ENCODE data around the gene GRHPR.
"Not testable (repeated sequence)": the region's sequence is repeated elsewhere in the genome, so short reads cannot be mapped to it uniquely, and the experiment has no call there.

Gene GRHPR

GRCh38 chr9:37454238-37454637, 31.7 kb downstream of the GRHPR start:
- ATAC-seq (replicated peaks), result no peak
- H3K4me1 Mint-ChIP-seq, result peaks cover 44 to 79% of the 10 kb centered on the region in 2 donors
- no peaks in the 10 kb centered on the region for H3K9me3 Mint-ChIP-seq
- no peaks in the 10 kb centered on the region for H3K27me3 Mint-ChIP-seq
- no peak for DNase-seq
- H3K4me3 Mint-ChIP-seq, result no peak overlapping the region
- no peak overlapping the region for H3K27ac Mint-ChIP-seq
- H3K36me3 Mint-ChIP-seq, result peaks cover 29 to 34% of the 10 kb centered on the region in 2 donors

- peaks cover 20 to 27% of the 10 kb centered on the region in 2 donors for H3K36me3 Mint-ChIP-seq
- ATAC-seq (replicated peaks), result no peak
- no peaks in the 10 kb centered on the region for H3K9me3 Mint-ChIP-seq
- H3K4me1 Mint-ChIP-seq, result peaks cover 44 to 69% of the 10 kb centered on the region in 2 donors
- H3K27me3 Mint-ChIP-seq, result no peaks in the 10 kb centered on the region
- H3K4me3 Mint-ChIP-seq, result no peak overlapping the region
- no peak overlapping the region for H3K27ac Mint-ChIP-seq
- DNase-seq, result no peak
Measured at GRCh38 chr9:37455884-37456647, 33.6 kb downstream of the GRHPR start.

DNA sequence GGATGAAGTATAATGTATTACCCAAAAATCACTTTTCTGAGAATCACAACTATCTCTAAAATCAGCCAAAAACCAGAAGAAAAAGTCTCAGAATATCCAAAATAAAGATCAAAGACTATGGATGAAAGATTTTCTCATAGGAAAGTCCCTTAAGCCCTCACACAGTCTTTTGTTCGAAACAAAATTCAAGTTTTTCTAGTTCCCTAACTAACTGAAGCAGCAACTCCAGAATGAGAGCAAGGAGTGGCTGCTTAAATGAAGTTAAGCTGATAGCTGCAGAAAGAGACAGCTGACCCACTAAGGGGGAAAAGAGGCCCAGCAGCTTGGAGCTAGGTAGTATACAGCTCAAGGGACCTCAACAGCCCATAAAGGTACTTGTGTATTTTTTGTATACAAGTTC, 34.3 kb downstream of the GRHPR start:
- Mint-ChIP-seq H3K4me3 (no peak overlapping the region), H3K27ac (peak overlapping the region; percentile 37), H3K4me1 (peaks cover 41 to 68% of the 10 kb centered on the region in 2 donors), H3K36me3 (peaks cover 20 to 26% of the 10 kb centered on the region in 2 donors), H3K27me3 (no peaks in the 10 kb centered on the region), H3K9me3 (no peaks in the 10 kb centered on the region)
- DNase-seq, result no peak
- ATAC-seq (replicated peaks), result no peak

- H3K4me1 Mint-ChIP-seq, result peaks cover 23 to 41% of the 10 kb centered on the region in 2 donors
- peak overlapping the region; percentile 92 to 98 for H3K4me3 Mint-ChIP-seq
- H3K9me3 Mint-ChIP-seq, result no peaks in the 10 kb centered on the region
- no peaks in the 10 kb centered on the region for H3K27me3 Mint-ChIP-seq
- H3K27ac Mint-ChIP-seq, result peak overlapping the region; percentile 99
- no peak for DNase-seq
- ATAC-seq (replicated peaks), result no peak
- peaks cover 11 to 19% of the 10 kb centered on the region in 2 donors for H3K36me3 Mint-ChIP-seq
Measured at GRCh38 chr9:37464006-37464405, 41.5 kb downstream of the GRHPR start.

DNA sequence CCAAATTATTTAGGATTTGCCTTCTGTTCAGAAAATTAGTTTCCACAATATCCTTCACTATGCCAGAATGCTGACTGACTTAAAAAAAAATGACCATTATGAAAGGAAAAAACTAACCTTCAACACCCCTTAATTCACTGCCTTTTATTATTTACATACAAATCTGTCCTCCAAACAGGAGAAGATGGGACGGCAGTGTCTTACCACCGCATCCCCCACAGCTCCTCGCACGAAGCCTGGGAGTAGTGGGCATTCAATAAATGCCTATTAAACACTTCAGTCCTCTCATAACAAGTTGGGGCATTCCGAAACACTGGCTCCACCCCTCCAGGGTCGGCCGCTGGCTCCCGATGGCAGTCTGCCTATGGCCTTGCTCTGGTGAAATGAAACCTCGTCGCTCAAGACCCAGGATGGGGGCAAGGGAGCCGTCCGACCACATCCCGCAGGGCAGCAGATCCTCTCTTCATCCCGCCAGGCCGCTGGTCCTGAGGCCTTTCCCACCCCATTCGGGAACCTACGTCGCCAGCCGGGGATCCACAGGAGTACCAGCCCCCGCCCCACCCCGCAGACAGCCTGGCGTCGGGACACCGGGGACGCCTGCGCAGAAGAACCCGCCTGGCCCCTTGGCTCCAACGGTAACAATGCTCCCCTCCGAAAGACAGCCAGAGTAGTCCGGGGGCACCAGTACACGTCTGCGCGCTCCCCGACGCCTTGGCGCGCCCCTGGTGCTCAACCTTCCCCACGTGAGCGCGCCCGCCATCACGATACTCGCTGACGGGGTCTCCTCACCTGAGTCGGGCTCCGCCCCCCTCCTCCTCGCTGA, 42.1 kb downstream of the GRHPR start:
- Mint-ChIP-seq H3K4me1 (peaks cover 23 to 41% of the 10 kb centered on the region in 2 donors), H3K4me3 (peak overlapping the region; percentile 92 to 98), H3K27me3 (no peaks in the 10 kb centered on the region), H3K27ac (peak overlapping the region; percentile 99), H3K9me3 (no peaks in the 10 kb centered on the region), H3K36me3 (peaks cover 11 to 19% of the 10 kb centered on the region in 2 donors)
- DNase-seq (no peak), ATAC-seq (replicated peaks) (peak; percentile 57 to 63)

DNA sequence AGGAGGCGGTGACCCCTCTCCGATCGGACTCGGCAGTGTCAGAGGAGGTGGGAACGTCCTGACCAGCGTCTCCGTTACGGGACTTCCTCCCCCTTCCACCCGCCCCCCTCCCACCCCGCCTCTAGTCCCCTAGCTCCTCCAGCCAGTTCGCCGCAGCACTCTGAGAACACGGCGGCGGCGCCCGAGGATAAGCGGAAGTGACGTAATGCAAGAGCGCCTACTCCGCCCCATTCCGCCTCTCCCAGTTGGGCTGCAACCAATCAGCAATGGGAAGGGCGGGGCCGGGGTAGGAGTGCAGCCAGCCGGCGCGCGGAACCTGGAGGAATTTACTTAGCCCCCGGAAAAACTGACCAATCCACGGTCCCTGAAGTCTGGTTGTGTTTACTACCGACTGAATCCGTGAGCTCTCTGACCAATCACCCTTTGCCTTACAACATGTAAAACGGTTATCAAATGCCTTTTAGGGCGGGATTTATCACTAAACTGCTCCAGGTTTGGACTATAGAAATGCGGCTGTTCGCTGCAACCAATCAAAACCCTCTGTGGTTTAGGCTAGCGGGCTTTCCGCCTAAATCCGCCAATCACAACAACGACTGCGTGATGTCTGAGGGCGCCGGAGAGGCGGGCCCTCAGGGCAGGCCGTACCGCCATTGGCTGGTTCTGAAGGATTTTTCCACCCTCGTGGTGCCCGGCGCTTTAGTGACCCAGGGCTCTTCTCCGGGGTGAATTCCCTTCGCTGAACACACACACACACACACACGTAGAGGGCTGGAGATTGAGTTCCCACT, 42.9 kb downstream of the GRHPR start, which contains the start of gene ZBTB5:
Gene ZBTB5, minus strand, starts transcription at position 202 of the 788 bp plus-strand sequence. CDS start 22,899 bp downstream, outside the sequence.
- Mint-ChIP-seq H3K27me3 (no peaks in the 10 kb centered on the region), H3K4me1 (peaks cover 23 to 41% of the 10 kb centered on the region in 2 donors)
- peak; percentile 99 for DNase-seq

DNA sequence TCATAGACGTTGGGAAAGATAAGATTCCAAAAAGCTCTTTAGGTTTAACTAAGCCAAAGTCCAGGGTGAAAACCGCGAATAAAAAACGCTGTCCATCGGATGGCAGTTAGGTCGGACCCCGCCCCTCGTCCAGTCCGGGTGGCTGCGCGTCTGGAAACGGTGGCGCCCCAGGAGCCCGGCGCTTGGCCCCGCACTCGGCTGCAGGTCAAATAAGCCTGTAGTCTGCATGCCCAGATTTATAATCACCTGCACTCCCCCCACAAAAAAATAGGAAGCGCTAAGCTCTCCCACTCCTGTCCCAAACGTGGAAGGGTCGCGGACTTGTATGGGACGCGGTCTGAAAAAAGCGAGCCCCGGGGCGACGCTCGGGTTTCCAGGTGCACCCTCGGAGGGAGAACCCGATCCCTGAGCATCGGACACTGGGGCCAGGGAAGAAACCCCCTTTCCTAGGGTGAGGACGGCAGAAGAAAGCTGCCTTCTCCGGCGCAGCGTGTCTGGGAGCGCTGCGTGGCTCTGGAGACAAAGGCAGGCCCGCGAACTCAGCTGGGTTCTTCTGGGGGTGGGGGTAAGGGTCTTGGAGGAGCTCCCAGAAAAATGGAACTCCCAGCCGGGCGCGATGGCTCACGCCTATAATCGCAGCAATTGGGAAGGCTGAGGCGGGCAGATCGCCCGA, 43.7 kb downstream of the GRHPR start:
- peaks cover 23 to 39% of the 10 kb centered on the region in 2 donors for H3K4me1 Mint-ChIP-seq
- no peaks in the 10 kb centered on the region for H3K27me3 Mint-ChIP-seq

More for the DNA sequence above, 42.9 kb downstream of the GRHPR start, which contains the start of gene ZBTB5:
- peaks cover 11 to 19% of the 10 kb centered on the region in 2 donors for H3K36me3 Mint-ChIP-seq
- H3K4me3 Mint-ChIP-seq, result peak within 1 kb of the TSS; percentile 92 to 98
- H3K27ac Mint-ChIP-seq, result peak within 1 kb of the TSS; percentile 99
- H3K9me3 Mint-ChIP-seq, result no peaks in the 10 kb centered on the region
- peak; percentile 78 to 81 for ATAC-seq (replicated peaks)

DNA sequence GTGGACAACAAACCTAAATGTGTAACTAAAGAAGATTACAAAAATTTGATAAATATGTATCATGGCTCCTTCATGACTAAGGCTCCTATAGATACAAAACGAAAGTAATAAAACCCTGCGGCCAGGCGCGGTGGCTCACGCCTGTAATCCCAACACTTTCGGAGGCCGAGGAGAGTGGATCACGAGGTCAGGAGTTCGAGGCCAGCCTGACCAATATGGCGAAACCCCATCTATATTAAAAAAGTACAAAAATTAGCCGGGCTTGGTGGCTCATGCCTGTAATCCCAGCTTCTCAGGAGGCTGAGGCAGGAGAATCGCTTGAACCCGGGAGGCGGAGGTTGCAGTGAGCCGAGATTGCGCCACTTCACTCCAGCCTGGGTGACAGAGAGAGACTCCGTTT, 45.0 kb downstream of the GRHPR start:
- peaks cover 24 to 44% of the 10 kb centered on the region in 2 donors for H3K4me1 Mint-ChIP-seq
- DNase-seq; H3K4me3 Mint-ChIP-seq; H3K27me3 Mint-ChIP-seq; H3K27ac Mint-ChIP-seq; H3K9me3 Mint-ChIP-seq; ATAC-seq (replicated peaks): not testable (repeated sequence)
- H3K36me3 Mint-ChIP-seq, result peaks cover 9 to 13% of the 10 kb centered on the region in 2 donors

More for the DNA sequence above, 43.7 kb downstream of the GRHPR start:
- Mint-ChIP-seq H3K36me3 (peaks cover 11 to 17% of the 10 kb centered on the region in 2 donors), H3K4me3 (peak overlapping the region; percentile 92 to 98), H3K9me3 (no peaks in the 10 kb centered on the region), H3K27ac (peak overlapping the region; percentile 99)
- ATAC-seq (replicated peaks) (peak; percentile 10), DNase-seq (peak; percentile 13)

- Mint-ChIP-seq H3K36me3 (peaks cover 2 to 5% of the 10 kb centered on the region in 2 donors), H3K4me1 (peaks cover 16 to 33% of the 10 kb centered on the region in 2 donors), H3K9me3 (no peaks in the 10 kb centered on the region), H3K27ac (no peak overlapping the region), H3K4me3 (no peak overlapping the region), H3K27me3 (no peaks in the 10 kb centered on the region)
- DNase-seq (no peak), ATAC-seq (replicated peaks) (no peak)
Measured at GRCh38 chr9:37468620-37469019, 46.1 kb downstream of the GRHPR start.

- H3K27ac Mint-ChIP-seq, result peak overlapping the region; percentile 86
- DNase-seq, result no peak
- peaks cover 4 to 5% of the 10 kb centered on the region in 2 donors for H3K9me3 Mint-ChIP-seq
- H3K36me3 Mint-ChIP-seq, result no peaks in the 10 kb centered on the region
- H3K4me3 Mint-ChIP-seq, result peak overlapping the region; percentile 77 to 78
- peaks cover 4 to 5% of the 10 kb centered on the region in 2 donors for H3K27me3 Mint-ChIP-seq
- no peak for ATAC-seq (replicated peaks)
- peaks cover 5 to 20% of the 10 kb centered on the region in 2 donors for H3K4me1 Mint-ChIP-seq
Measured at GRCh38 chr9:37471942-37472684, 49.6 kb downstream of the GRHPR start.

GRCh38 chr9:37473982-37474381, 51.5 kb downstream of the GRHPR start:
- not testable (repeated sequence) for H3K4me3 Mint-ChIP-seq; H3K27ac Mint-ChIP-seq; H3K36me3 Mint-ChIP-seq; H3K27me3 Mint-ChIP-seq; ATAC-seq (replicated peaks); H3K9me3 Mint-ChIP-seq; DNase-seq
- H3K4me1 Mint-ChIP-seq, result peaks cover 12 to 28% of the 10 kb centered on the region in 2 donors

DNA sequence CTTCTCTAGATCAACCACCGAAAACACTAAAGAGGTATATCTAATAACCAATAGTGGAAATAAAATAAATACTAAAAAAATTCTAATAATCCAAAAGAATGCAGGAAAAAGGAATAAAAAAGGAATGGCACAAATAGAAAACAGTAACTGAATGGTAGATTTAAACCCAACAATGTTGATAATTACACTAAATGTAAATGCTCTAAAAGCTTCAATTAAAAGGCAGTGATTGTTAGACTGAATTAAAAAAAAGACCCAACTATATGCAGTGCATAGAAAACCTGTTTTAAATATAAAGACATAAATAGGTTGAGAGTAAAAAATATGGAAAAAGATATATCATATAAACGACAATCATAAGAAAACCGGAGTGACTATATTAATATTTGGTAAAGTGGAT, 51.9 kb downstream of the GRHPR start:
- DNase-seq (no peak), ATAC-seq (replicated peaks) (no peak)
- Mint-ChIP-seq H3K4me1 (peaks cover 12 to 28% of the 10 kb centered on the region in 2 donors), H3K27me3 (peaks cover 4 to 5% of the 10 kb centered on the region in 2 donors), H3K4me3 (no peak overlapping the region), H3K36me3 (no peaks in the 10 kb centered on the region), H3K9me3 (peaks cover 4 to 5% of the 10 kb centered on the region in 2 donors), H3K27ac (no peak overlapping the region)

- H3K9me3 Mint-ChIP-seq, result peaks cover 4 to 5% of the 10 kb centered on the region in 2 donors
- peaks cover 15 to 20% of the 10 kb centered on the region in 2 donors for H3K4me1 Mint-ChIP-seq
Measured at GRCh38 chr9:37476930-37477329, 54.4 kb downstream of the GRHPR start.

More at GRCh38 chr9:37476930-37477329, 54.4 kb downstream of the GRHPR start:
- Mint-ChIP-seq H3K27ac (peak overlapping the region; percentile 56), H3K36me3 (no peaks in the 10 kb centered on the region), H3K4me3 (no peak overlapping the region), H3K27me3 (peaks cover 10 to 13% of the 10 kb centered on the region in 2 donors)
- DNase-seq, result no peak
- no peak for ATAC-seq (replicated peaks)

Data from stimulated activated naive B cell treated with anti-CD40 and anti-IgM and Interleukin-4, amounts not matched to agents 10 μg/mL and 1 μg/mL and 100 μg/mL, for 72 hours (primary cell).